Naive B cell (primary cell): ENCODE data around the gene RGS10. TPM values are rescaled to one million over a fixed set of nuclear protein-coding genes. Genes with fewer than 3 reads are reported as not detected.
A peak's percentile ranks its signal among the peaks of the same experiment; 100 is the strongest.
"Not testable (repeated sequence)": the region's sequence is repeated elsewhere in the genome, so short reads cannot be mapped to it uniquely, and the experiment has no call there.

Experiments
- ATAC-seq, 2 donors: fragments of 150-1000 bp; cut with Tn5 transposase; 2 replicates each; pipeline ENCODE4 v1.10.0; 2021; ENCODE audit warnings: low read depth in 2 of 2, mild to moderate bottlenecking in 2 of 2, moderate library complexity in 2 of 2
- DNase-seq: peaks from one replicate; pipeline ENCODE4 v3.0.0; 2022
- H3K27ac Mint-ChIP-seq, 6 donors: one replicate each; pipeline ENCODE4 v1.8.0; 2020 to 2022; ENCODE audit warnings: mild to moderate bottlenecking in 6 of 6, mixed read lengths in 6 of 6, moderate library complexity in 5 of 6, inconsistent platforms in 2 of 6
- H3K27me3 Mint-ChIP-seq, 3 donors: one replicate each; pipeline ENCODE4 v1.8.0; 2021 to 2022; ENCODE audit warnings: mixed read lengths in 3 of 3, mild to moderate bottlenecking in 1 of 3
- H3K36me3 Mint-ChIP-seq, 2 donors: one replicate each; pipeline ENCODE4 v1.8.0; 2020 to 2022; ENCODE audit warnings: mixed read lengths in 2 of 2, inconsistent platforms in 1 of 2, mild to moderate bottlenecking in 1 of 2
- H3K4me1 Mint-ChIP-seq, 3 donors: one replicate each; pipeline ENCODE4 v1.8.0; 2020 to 2022; ENCODE audit warnings: mixed read lengths in 3 of 3, inconsistent platforms in 1 of 3, mild to moderate bottlenecking in 1 of 3, moderate library complexity in 1 of 3
- H3K4me3 Mint-ChIP-seq, 8 donors: one replicate each; pipeline ENCODE4 v1.8.0; 2020 to 2022; ENCODE audit warnings: mild to moderate bottlenecking in 8 of 8, mixed read lengths in 8 of 8, moderate library complexity in 8 of 8, inconsistent platforms in 2 of 8
- H3K9me3 Mint-ChIP-seq, 7 donors: one replicate each; pipeline ENCODE4 v1.8.0; 2020 to 2022; ENCODE audit warnings: mixed read lengths in 7 of 7, mild to moderate bottlenecking in 5 of 7, inconsistent platforms in 2 of 7, moderate library complexity in 1 of 7
- polyA plus RNA-seq, 6 donors: library from polyadenylated mRNA; unstranded; fragments of 300-500 nt; fragmentation: Illumina TruSeq; gene quantifications; one replicate each; pipeline ENCODE4 v1.2.3, GENCODE V29; 2021; ENCODE audit warnings: low read depth in 6 of 6

The RGS10 gene
- polyA plus RNA-seq = 10 to 100 TPM; 15.0 to 25.0 (median 20.4) TPM

- Mint-ChIP-seq H3K4me3 (peak within 1 kb of the TSS; percentile 85 to 98 (median 96)), H3K27me3 (peaks cover 0 to 2% (median 2%) of the 10 kb centered on the region in 3 donors), H3K36me3 (no peaks in the 10 kb centered on the region), H3K9me3 (no peaks in the 10 kb centered on the region), H3K27ac (peak within 1 kb of the TSS; percentile 27 to 96 (median 72)), H3K4me1 (peaks cover 12 to 47% (median 44%) of the 10 kb centered on the region in 3 donors)
- peak; percentile 40 for DNase-seq
- ATAC-seq = peak; percentile 59 to 67
Observed at GRCh38 chr10:119542357-119542987, at the start of gene RGS10. Gene RGS10, minus strand, starts transcription at chr10:119542719. Its CDS starts 81 bp downstream, at chr10:119542638.

- no peak overlapping the region for H3K27ac Mint-ChIP-seq
- no peak for ATAC-seq
- no peaks in the 10 kb centered on the region for H3K27me3 Mint-ChIP-seq
Observed at GRCh38 chr10:119588071-119588470, 45.6 kb upstream of the RGS10 start.

GRCh38 chr10:119578355-119578754 is 35.8 kb upstream of the RGS10 start:
- DNase-seq = no peak
- Mint-ChIP-seq H3K4me1 (peaks cover 0 to 9% (median 6%) of the 10 kb centered on the region in 3 donors), H3K36me3 (peaks cover 9 to 16% of the 10 kb centered on the region in 2 donors), H3K4me3 (no peak overlapping the region), H3K27ac (no peak overlapping the region), H3K9me3 (no peaks in the 10 kb centered on the region), H3K27me3 (no peaks in the 10 kb centered on the region)
- ATAC-seq = no peak

More at GRCh38 chr10:119588071-119588470, 45.6 kb upstream of the RGS10 start:
- H3K4me1 Mint-ChIP-seq = peaks cover 17 to 40% (median 18%) of the 10 kb centered on the region in 3 donors
- no peak for DNase-seq
- no peak overlapping the region for H3K4me3 Mint-ChIP-seq
- no peaks in the 10 kb centered on the region for H3K36me3 Mint-ChIP-seq
- H3K9me3 Mint-ChIP-seq = no peaks in the 10 kb centered on the region

GRCh38 chr10:119575991-119576390 is 33.5 kb upstream of the RGS10 start:
- H3K4me3 Mint-ChIP-seq = no peak overlapping the region
- ATAC-seq (no peak), DNase-seq (no peak)
- no peaks in the 10 kb centered on the region for H3K9me3 Mint-ChIP-seq
- H3K27ac Mint-ChIP-seq = peak overlapping the region in 3 of 6 donors; percentile 47 to 84 (median 71)
- peaks cover 9 to 10% of the 10 kb centered on the region in 2 donors for H3K36me3 Mint-ChIP-seq
- no peaks in the 10 kb centered on the region for H3K27me3 Mint-ChIP-seq
- peaks cover 0 to 6% (median 4%) of the 10 kb centered on the region in 3 donors for H3K4me1 Mint-ChIP-seq

GRCh38 chr10:119575506-119575905 is 33.0 kb upstream of the RGS10 start:
- peak; percentile 35 to 48 for ATAC-seq
- DNase-seq = no peak
- peaks cover 0 to 6% (median 4%) of the 10 kb centered on the region in 3 donors for H3K4me1 Mint-ChIP-seq
- H3K9me3 Mint-ChIP-seq = no peaks in the 10 kb centered on the region
- peaks cover 9 to 10% of the 10 kb centered on the region in 2 donors for H3K36me3 Mint-ChIP-seq
- H3K4me3 Mint-ChIP-seq = no peak overlapping the region
- H3K27ac Mint-ChIP-seq = peak overlapping the region in 5 of 6 donors; percentile 71 to 88 (median 84)
- H3K27me3 Mint-ChIP-seq = no peaks in the 10 kb centered on the region

- peak overlapping the region in 2 of 8 donors; percentile 5 to 29 for H3K4me3 Mint-ChIP-seq
- no peaks in the 10 kb centered on the region for H3K9me3 Mint-ChIP-seq
- peak overlapping the region in 2 of 6 donors; percentile 47 to 83 for H3K27ac Mint-ChIP-seq
- ATAC-seq = peak; percentile 36 to 40
- peaks cover 8 to 27% (median 13%) of the 10 kb centered on the region in 3 donors for H3K4me1 Mint-ChIP-seq
- no peaks in the 10 kb centered on the region for H3K27me3 Mint-ChIP-seq
- DNase-seq = peak; percentile 2
- no peaks in the 10 kb centered on the region for H3K36me3 Mint-ChIP-seq
Observed at GRCh38 chr10:119567978-119568377, 25.5 kb upstream of the RGS10 start.

- no peaks in the 10 kb centered on the region for H3K36me3 Mint-ChIP-seq
- no peaks in the 10 kb centered on the region for H3K27me3 Mint-ChIP-seq
- H3K27ac Mint-ChIP-seq = no peak overlapping the region
- peaks cover 0 to 1% (median 0%) of the 10 kb centered on the region in 7 donors for H3K9me3 Mint-ChIP-seq
- H3K4me1 Mint-ChIP-seq = peaks cover 4 to 13% (median 7%) of the 10 kb centered on the region in 3 donors
- no peak for ATAC-seq
- no peak overlapping the region for H3K4me3 Mint-ChIP-seq
- DNase-seq = no peak
Observed at GRCh38 chr10:119562097-119562496, 19.6 kb upstream of the RGS10 start.

GRCh38 chr10:119559511-119559910 is 17.0 kb upstream of the RGS10 start:
- H3K9me3 Mint-ChIP-seq, DNase-seq, H3K27ac Mint-ChIP-seq, H3K27me3 Mint-ChIP-seq, ATAC-seq, H3K36me3 Mint-ChIP-seq, H3K4me1 Mint-ChIP-seq, H3K4me3 Mint-ChIP-seq: not testable (repeated sequence)

GRCh38 chr10:119556081-119556480 is 13.6 kb upstream of the RGS10 start:
- H3K27me3 Mint-ChIP-seq, H3K9me3 Mint-ChIP-seq, H3K4me3 Mint-ChIP-seq, ATAC-seq, DNase-seq, H3K27ac Mint-ChIP-seq, H3K4me1 Mint-ChIP-seq, H3K36me3 Mint-ChIP-seq: not testable (repeated sequence)

- DNase-seq (no peak), ATAC-seq (no peak)
- Mint-ChIP-seq H3K36me3 (no peaks in the 10 kb centered on the region), H3K27me3 (no peaks in the 10 kb centered on the region), H3K27ac (no peak overlapping the region), H3K9me3 (no peaks in the 10 kb centered on the region), H3K4me3 (no peak overlapping the region), H3K4me1 (no peaks in the 10 kb centered on the region)
Observed at GRCh38 chr10:119555178-119555784, 12.8 kb upstream of the RGS10 start.

- H3K36me3 Mint-ChIP-seq = no peaks in the 10 kb centered on the region
- no peaks in the 10 kb centered on the region for H3K4me1 Mint-ChIP-seq
- no peak overlapping the region for H3K4me3 Mint-ChIP-seq
- H3K27me3 Mint-ChIP-seq = peaks cover 13 to 19% (median 18%) of the 10 kb centered on the region in 3 donors
- H3K27ac Mint-ChIP-seq = no peak overlapping the region
- DNase-seq (no peak), ATAC-seq (no peak)
- no peaks in the 10 kb centered on the region for H3K9me3 Mint-ChIP-seq
Observed at GRCh38 chr10:119550827-119551226, 8.3 kb upstream of the RGS10 start.

- no peak overlapping the region for H3K4me3 Mint-ChIP-seq
- no peaks in the 10 kb centered on the region for H3K9me3 Mint-ChIP-seq
- H3K27me3 Mint-ChIP-seq = peaks cover 13 to 19% (median 18%) of the 10 kb centered on the region in 3 donors
- ATAC-seq (no peak), DNase-seq (no peak)
- H3K27ac Mint-ChIP-seq = no peak overlapping the region
- no peaks in the 10 kb centered on the region for H3K36me3 Mint-ChIP-seq
- H3K4me1 Mint-ChIP-seq = no peaks in the 10 kb centered on the region
Observed at GRCh38 chr10:119549247-119549999, 6.9 kb upstream of the RGS10 start.

- H3K27ac Mint-ChIP-seq = no peak overlapping the region
- H3K36me3 Mint-ChIP-seq = no peaks in the 10 kb centered on the region
- H3K4me1 Mint-ChIP-seq = peaks cover 10 to 20% (median 17%) of the 10 kb centered on the region in 3 donors
- H3K4me3 Mint-ChIP-seq = peak overlapping the region in 2 of 8 donors; percentile 20 to 37
- ATAC-seq = no peak
- H3K9me3 Mint-ChIP-seq = no peaks in the 10 kb centered on the region
- no peak for DNase-seq
- H3K27me3 Mint-ChIP-seq = peaks cover 13 to 19% (median 18%) of the 10 kb centered on the region in 3 donors
Observed at GRCh38 chr10:119546009-119546408, 3.5 kb upstream of the RGS10 start.
